DMS114 treated with DMSO at 0.1 percent for 48 hours (cell line): ENCODE results near the gene BRICD5.

Experiments used
- DNase-seq: peaks from one replicate; lab custom pipeline; 2025; ENCODE audit not compliant: unreplicated experiment; lab: John Stamatoyannopoulos, UW

The BRICD5 gene

GRCh38 chr16:2237493-2238149, 27.0 kb upstream of the BRICD5 start:
- no peak for DNase-seq

GRCh38 chr16:2237102-2237482, 26.4 kb upstream of the BRICD5 start:
- DNase-seq = no peak

GRCh38 chr16:2236337-2237101, 25.9 kb upstream of the BRICD5 start, which contains the start of gene DNASE1L2:
TSS of gene DNASE1L2 (plus strand) at chr16:2236444. CDS start at chr16:2236817, 373 bp downstream.
- DNase-seq = no peak

- no peak for DNase-seq
These were observed 25.2 kb upstream of the BRICD5 start for GRCh38 chr16:2235695-2236336.

- no peak for DNase-seq
These were observed 24.6 kb upstream of the BRICD5 start for GRCh38 chr16:2235234-2235651.

GRCh38 chr16:2234813-2235170, 24.1 kb upstream of the BRICD5 start:
- no peak for DNase-seq

- DNase-seq = no peak
These were observed 23.5 kb upstream of the BRICD5 start for GRCh38 chr16:2233872-2234812.

GRCh38 chr16:2233046-2233775, 22.5 kb upstream of the BRICD5 start:
- DNase-seq = no peak

GRCh38 chr16:2232094-2232990, 21.7 kb upstream of the BRICD5 start:
- DNase-seq = no peak

GRCh38 chr16:2231016-2231931, 20.6 kb upstream of the BRICD5 start:
- DNase-seq = no peak

- DNase-seq = no peak
These were observed 19.7 kb upstream of the BRICD5 start for GRCh38 chr16:2230376-2230775.

- DNase-seq = no peak
These were observed 19.1 kb upstream of the BRICD5 start for GRCh38 chr16:2229632-2230250.

GRCh38 chr16:2229091-2229490, 18.4 kb upstream of the BRICD5 start:
- DNase-seq = no peak

- DNase-seq = no peak
These were observed 17.6 kb upstream of the BRICD5 start for GRCh38 chr16:2228161-2228824.

- no peak for DNase-seq
These were observed 16.3 kb upstream of the BRICD5 start for GRCh38 chr16:2226918-2227317.

GRCh38 chr16:2226245-2226793, 15.7 kb upstream of the BRICD5 start:
- no peak for DNase-seq

GRCh38 chr16:2223942-2224486, 13.4 kb upstream of the BRICD5 start:
- DNase-seq = no peak
